Breast epithelium (tissue), 3 donors: ENCODE data around the gene ZFYVE26.

Experiments used
- POLR2AphosphoS5 ChIP-seq, 3 donors: sonication (generic); formaldehyde crosslinking; IDR thresholded peaks; one replicate each; pipeline ENCODE4 v1.6.1; 2017; ENCODE audit warnings: antibody characterized with exemption in 3 of 3
- TF ChIP-seq, protein P1 (sequence below), 3 donors: fragments of 450-650 bp; IDR thresholded peaks; one replicate each; pipeline ENCODE4 v1.5.1; 2016 to 2017; ENCODE audit warnings: antibody characterized with exemption in 3 of 3, mild to moderate bottlenecking in 3 of 3, moderate library complexity in 3 of 3

DNA sequence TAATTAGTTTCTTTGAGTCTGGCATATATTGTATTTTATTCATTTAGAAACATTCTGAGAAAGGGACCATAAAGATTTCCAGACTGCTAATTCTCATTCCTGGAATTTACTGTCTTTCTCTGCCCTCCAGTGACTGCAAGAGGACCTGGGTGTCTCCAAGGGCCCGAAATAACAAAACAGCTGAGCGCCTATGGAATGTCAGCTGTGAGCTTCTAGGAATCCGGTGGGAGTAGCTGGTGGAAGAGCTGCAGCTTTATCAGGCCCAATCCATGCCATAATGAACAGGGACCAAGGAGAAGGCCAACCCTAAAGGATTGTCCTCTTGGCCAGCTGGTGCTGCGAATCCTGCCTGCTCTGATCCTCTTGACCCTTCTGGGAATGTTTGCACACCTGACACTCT is 82.8 kb downstream of the ZFYVE26 start:
- TF ChIP-seq POLR2AphosphoS5 (IDR thresholded peaks at IDR 0.05) = no peak
- TF ChIP-seq, protein P1, sequence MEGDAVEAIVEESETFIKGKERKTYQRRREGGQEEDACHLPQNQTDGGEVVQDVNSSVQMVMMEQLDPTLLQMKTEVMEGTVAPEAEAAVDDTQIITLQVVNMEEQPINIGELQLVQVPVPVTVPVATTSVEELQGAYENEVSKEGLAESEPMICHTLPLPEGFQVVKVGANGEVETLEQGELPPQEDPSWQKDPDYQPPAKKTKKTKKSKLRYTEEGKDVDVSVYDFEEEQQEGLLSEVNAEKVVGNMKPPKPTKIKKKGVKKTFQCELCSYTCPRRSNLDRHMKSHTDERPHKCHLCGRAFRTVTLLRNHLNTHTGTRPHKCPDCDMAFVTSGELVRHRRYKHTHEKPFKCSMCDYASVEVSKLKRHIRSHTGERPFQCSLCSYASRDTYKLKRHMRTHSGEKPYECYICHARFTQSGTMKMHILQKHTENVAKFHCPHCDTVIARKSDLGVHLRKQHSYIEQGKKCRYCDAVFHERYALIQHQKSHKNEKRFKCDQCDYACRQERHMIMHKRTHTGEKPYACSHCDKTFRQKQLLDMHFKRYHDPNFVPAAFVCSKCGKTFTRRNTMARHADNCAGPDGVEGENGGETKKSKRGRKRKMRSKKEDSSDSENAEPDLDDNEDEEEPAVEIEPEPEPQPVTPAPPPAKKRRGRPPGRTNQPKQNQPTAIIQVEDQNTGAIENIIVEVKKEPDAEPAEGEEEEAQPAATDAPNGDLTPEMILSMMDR (IDR thresholded peaks at IDR 0.05) = no peak
